Esophagus muscularis mucosa (tissue), 4 donors: Measurements from ENCODE around the gene HTT. TPM values are rescaled to one million over a fixed set of nuclear protein-coding genes. Genes with fewer than 3 reads are reported as not detected.

Experiments used
- DNase-seq: peaks from one replicate; pipeline ENCODE4 v3.0.0-alpha.2; 2017; ENCODE audit errors: extremely low spot score
- H3K27ac ChIP-seq, 4 donors: fragments of 200-600 bp; sonication (generic); replicated peaks in 1 of 4; 1 replicate in 3 of 4; 2 replicates in 1 of 4; pipeline ENCODE4 v1.5.1; 2016 to 2019; ENCODE audit warnings: mild to moderate bottlenecking in 1 of 4
- H3K27me3 ChIP-seq, 4 donors: fragments of 200-600 bp; sonication (generic); one replicate each; pipeline versions ENCODE4 v1.5.1 to v1.6.0; 2016 to 2019
- H3K36me3 ChIP-seq, 4 donors: fragments of 200-600 bp; sonication (generic); one replicate each; pipeline ENCODE4 v1.5.1; 2016 to 2019
- H3K4me1 ChIP-seq, 4 donors: fragments of 200-600 bp; sonication (generic); one replicate each; pipeline ENCODE4 v1.5.1; 2016 to 2019
- H3K4me3 ChIP-seq, 4 donors: fragments of 200-600 bp; sonication (generic); 1 replicate in 2 of 4; 2 replicates in 2 of 4; pipeline ENCODE4 v1.5.1; 2016 to 2019; ENCODE audit warnings: mild to moderate bottlenecking in 4 of 4, moderate library complexity in 1 of 4
- H3K9me3 ChIP-seq, 4 donors: fragments of 200-600 bp; sonication (generic); 1 replicate in 3 of 4; 2 replicates in 1 of 4; pipeline ENCODE4 v1.5.1; 2016 to 2019
- CTCF ChIP-seq, 3 experiments: fragments of 200-600 bp in 2 of 3; fragments of 450-650 bp in 1 of 3; sonication (generic) in 2 of 3; IDR thresholded peaks; one replicate each; pipeline ENCODE4 v1.5.1; 2017 to 2019; ENCODE audit warnings: antibody characterized with exemption in 3 of 3, mild to moderate bottlenecking in 2 of 3, moderate library complexity in 1 of 3
- EP300 ChIP-seq: sonication (generic); formaldehyde crosslinking; IDR thresholded peaks from one replicate; pipeline ENCODE4 v1.6.1; 2017; ENCODE audit warnings: antibody characterized with exemption
- POLR2A ChIP-seq: fragments of 450-650 bp; IDR thresholded peaks from one replicate; pipeline ENCODE4 v1.6.1; 2017; ENCODE audit warnings: antibody characterized with exemption, moderate library complexity, mild to moderate bottlenecking, low read depth
- POLR2AphosphoS5 ChIP-seq, 2 donors: sonication (generic); formaldehyde crosslinking; IDR thresholded peaks; one replicate each; pipeline ENCODE4 v1.6.1; 2017; ENCODE audit warnings: antibody characterized with exemption in 2 of 2
- WGBS: methylation state at CpG from one replicate; pipeline ENCODE4 v1.1.5; 2018; 5-methylcytosine and 5-hydroxymethylcytosine counted together
- intact Hi-C: fragments of 100-400 bp; cut with DNase I; formaldehyde crosslinking; loops from one replicate; pipeline ENCODE4 v1.15.1; 2023
- total RNA-seq, 4 donors: library from RNA; depleted of rRNA; stranded (reverse); fragments of >200 nt; gene quantifications; one replicate each; pipeline versions ENCODE4 v1.1.0 to v1.2.1, GENCODE V29; 2016

Gene HTT
- total RNA-seq, 4 donors from 2014 or later = 30.2 to 65.7 (median 49.3) TPM

DNA sequence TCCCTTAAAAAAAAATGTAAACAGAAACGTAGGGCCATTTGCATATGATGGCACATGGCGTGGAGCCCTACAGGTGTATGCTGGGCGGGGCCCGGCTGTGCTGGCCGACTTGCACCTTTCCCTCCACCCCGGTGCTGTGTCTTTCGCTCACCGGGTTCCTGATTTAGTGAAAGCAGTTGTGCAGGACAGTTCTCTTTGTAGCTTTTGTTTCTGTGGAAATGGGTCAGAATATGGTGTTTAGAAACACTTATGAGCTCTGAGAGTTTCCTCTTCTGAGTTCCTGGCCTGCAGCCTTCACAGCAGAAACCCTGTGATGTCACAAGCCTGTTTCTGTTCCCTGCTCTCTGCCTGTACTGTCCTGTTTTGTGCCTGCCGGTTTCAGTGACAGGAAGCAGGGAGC is 152.0 kb downstream of the HTT start:
- peak overlapping the region in 3 of 4 donors; percentile 45 to 59 (median 48) for H3K27ac ChIP-seq
- H3K4me3 ChIP-seq = no peak overlapping the region
- no peak for TF ChIP-seq POLR2AphosphoS5 (IDR thresholded peaks at IDR 0.05)
- TF ChIP-seq EP300 = no peak
- TF ChIP-seq CTCF (IDR thresholded peaks at IDR 0.05) = no peak
- no peak for TF ChIP-seq POLR2A
- intact Hi-C loops = no loop called here
- DNase-seq = no peak
- H3K36me3 ChIP-seq = peaks cover 53 to 93% (median 89%) of the 10 kb centered on the region in 4 donors
- H3K27me3 ChIP-seq = no peaks in the 10 kb centered on the region
- H3K4me1 ChIP-seq = peaks cover 6 to 29% (median 14%) of the 10 kb centered on the region in 4 donors
- 81% methylated on average over 9 of the region's 9 CpGs for WGBS
- H3K9me3 ChIP-seq = no peaks in the 10 kb centered on the region

DNA sequence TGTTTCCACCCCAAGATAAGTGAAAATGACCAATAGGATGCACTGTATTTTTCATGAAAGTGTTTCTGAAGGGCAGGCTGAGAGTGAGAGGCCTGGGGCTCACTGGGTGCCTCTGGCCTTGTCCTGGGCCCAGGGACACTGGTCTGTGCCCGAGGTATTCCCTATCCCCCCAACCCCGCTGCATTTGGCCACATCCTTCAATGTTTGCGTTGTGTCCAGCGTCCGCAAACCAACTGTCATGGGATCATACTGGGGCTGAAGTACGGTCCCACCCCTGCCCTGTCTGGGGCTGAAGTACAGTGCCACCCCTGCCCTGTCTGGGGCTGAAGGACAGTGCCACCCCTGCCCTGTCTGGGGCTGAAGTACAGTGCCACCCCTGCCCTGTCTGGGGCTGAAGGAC is 152.5 kb downstream of the HTT start:
- H3K9me3 ChIP-seq = no peaks in the 10 kb centered on the region
- peaks cover 6 to 29% (median 14%) of the 10 kb centered on the region in 4 donors for H3K4me1 ChIP-seq
- 92% methylated on average over 6 of the region's 6 CpGs for WGBS
- TF ChIP-seq POLR2AphosphoS5 (IDR thresholded peaks at IDR 0.05) (no peak), CTCF (IDR thresholded peaks at IDR 0.05) (no peak), POLR2A (no peak), EP300 (no peak)
- no peak for DNase-seq
- H3K27me3 ChIP-seq = no peaks in the 10 kb centered on the region
- peak overlapping the region in 3 of 4 donors; percentile 34 to 59 (median 45) for H3K27ac ChIP-seq
- H3K4me3 ChIP-seq = no peak overlapping the region
- intact Hi-C loops = no loop called here
- H3K36me3 ChIP-seq = peaks cover 53 to 93% (median 89%) of the 10 kb centered on the region in 4 donors

- no peak for DNase-seq
- H3K27me3 ChIP-seq = no peaks in the 10 kb centered on the region
- no peak overlapping the region for H3K27ac ChIP-seq
- no peak overlapping the region for H3K4me3 ChIP-seq
- 76% methylated on average over 21 of the region's 23 CpGs for WGBS
- H3K9me3 ChIP-seq = no peaks in the 10 kb centered on the region
- peaks cover 54 to 93% (median 89%) of the 10 kb centered on the region in 4 donors for H3K36me3 ChIP-seq
- peaks cover 6 to 29% (median 14%) of the 10 kb centered on the region in 4 donors for H3K4me1 ChIP-seq
- intact Hi-C loops = no loop called here
- TF ChIP-seq EP300 = no peak
- no peak for TF ChIP-seq POLR2AphosphoS5 (IDR thresholded peaks at IDR 0.05)
- TF ChIP-seq POLR2A = no peak
- no peak for TF ChIP-seq CTCF (IDR thresholded peaks at IDR 0.05)
These were observed 153.6 kb downstream of the HTT start for GRCh38 chr4:3227878-3228675.

- H3K9me3 ChIP-seq = no peaks in the 10 kb centered on the region
- H3K4me3 ChIP-seq = no peak overlapping the region
- H3K36me3 ChIP-seq = peaks cover 52 to 93% (median 89%) of the 10 kb centered on the region in 4 donors
- H3K4me1 ChIP-seq = peaks cover 6 to 29% (median 14%) of the 10 kb centered on the region in 4 donors
- intact Hi-C loops = no loop called here
- WGBS = 91% methylated on average over 13 of the region's 13 CpGs
- DNase-seq = no peak
- no peak overlapping the region for H3K27ac ChIP-seq
- H3K27me3 ChIP-seq = no peaks in the 10 kb centered on the region
- TF ChIP-seq POLR2A = no peak
- TF ChIP-seq POLR2AphosphoS5 (IDR thresholded peaks at IDR 0.05) = no peak
These were observed 154.4 kb downstream of the HTT start for GRCh38 chr4:3228881-3229280.

- TF ChIP-seq POLR2A = no peak
- no peak for TF ChIP-seq EP300
- TF ChIP-seq CTCF (IDR thresholded peaks at IDR 0.05) = no peak
- no peak for TF ChIP-seq POLR2AphosphoS5 (IDR thresholded peaks at IDR 0.05)
- peaks cover 47 to 93% (median 89%) of the 10 kb centered on the region in 4 donors for H3K36me3 ChIP-seq
These were observed 154.8 kb downstream of the HTT start for GRCh38 chr4:3229328-3229727.

More at GRCh38 chr4:3229328-3229727, 154.8 kb downstream of the HTT start:
- peaks cover 6 to 29% (median 14%) of the 10 kb centered on the region in 4 donors for H3K4me1 ChIP-seq
- H3K9me3 ChIP-seq = no peaks in the 10 kb centered on the region
- no peaks in the 10 kb centered on the region for H3K27me3 ChIP-seq
- H3K4me3 ChIP-seq = no peak overlapping the region
- 93% methylated on average over 9 of the region's 9 CpGs for WGBS
- DNase-seq = no peak
- intact Hi-C loops = no loop called here
- no peak overlapping the region for H3K27ac ChIP-seq
